Measurements from ENCODE around the gene PPP2R3A.

Gene PPP2R3A

DNA sequence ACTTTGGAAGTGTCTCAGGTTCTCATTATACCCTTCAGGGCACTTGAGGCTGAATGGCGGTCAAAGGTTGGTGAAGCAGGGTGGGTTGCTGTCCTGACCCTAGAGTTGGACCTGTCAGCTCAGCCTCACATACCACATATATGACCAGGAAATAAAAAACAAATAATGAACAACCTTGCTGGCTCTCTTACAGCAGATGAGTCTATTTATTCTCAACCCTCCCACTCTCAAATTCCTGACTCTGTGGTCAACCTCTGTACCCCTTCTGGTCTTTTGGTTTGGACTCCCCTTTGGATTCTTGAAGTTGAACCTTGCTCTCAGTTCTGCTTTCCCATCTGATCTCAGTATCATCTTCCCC is 16.9 kb downstream of the PPP2R3A start:
- H3K27ac ChIP-seq = no peak overlapping the region
- H3K36me3 ChIP-seq = no peaks in the 10 kb centered on the region
- H3K9me3 ChIP-seq = no peaks in the 10 kb centered on the region
- TF ChIP-seq, protein P1, sequence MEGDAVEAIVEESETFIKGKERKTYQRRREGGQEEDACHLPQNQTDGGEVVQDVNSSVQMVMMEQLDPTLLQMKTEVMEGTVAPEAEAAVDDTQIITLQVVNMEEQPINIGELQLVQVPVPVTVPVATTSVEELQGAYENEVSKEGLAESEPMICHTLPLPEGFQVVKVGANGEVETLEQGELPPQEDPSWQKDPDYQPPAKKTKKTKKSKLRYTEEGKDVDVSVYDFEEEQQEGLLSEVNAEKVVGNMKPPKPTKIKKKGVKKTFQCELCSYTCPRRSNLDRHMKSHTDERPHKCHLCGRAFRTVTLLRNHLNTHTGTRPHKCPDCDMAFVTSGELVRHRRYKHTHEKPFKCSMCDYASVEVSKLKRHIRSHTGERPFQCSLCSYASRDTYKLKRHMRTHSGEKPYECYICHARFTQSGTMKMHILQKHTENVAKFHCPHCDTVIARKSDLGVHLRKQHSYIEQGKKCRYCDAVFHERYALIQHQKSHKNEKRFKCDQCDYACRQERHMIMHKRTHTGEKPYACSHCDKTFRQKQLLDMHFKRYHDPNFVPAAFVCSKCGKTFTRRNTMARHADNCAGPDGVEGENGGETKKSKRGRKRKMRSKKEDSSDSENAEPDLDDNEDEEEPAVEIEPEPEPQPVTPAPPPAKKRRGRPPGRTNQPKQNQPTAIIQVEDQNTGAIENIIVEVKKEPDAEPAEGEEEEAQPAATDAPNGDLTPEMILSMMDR (IDR thresholded peaks at IDR 0.05) = no peak
- no peaks in the 10 kb centered on the region for H3K4me1 ChIP-seq (ENCODE audit: control insufficient read depth in 1 of 2, insufficient read depth in 1 of 2, low read depth in 1 of 2, low read length in 1 of 2)
- H3K4me3 ChIP-seq (ENCODE audit: low read depth in 1 of 2, low read length in 1 of 2) = no peak overlapping the region
- no peaks in the 10 kb centered on the region for H3K27me3 ChIP-seq

DNA sequence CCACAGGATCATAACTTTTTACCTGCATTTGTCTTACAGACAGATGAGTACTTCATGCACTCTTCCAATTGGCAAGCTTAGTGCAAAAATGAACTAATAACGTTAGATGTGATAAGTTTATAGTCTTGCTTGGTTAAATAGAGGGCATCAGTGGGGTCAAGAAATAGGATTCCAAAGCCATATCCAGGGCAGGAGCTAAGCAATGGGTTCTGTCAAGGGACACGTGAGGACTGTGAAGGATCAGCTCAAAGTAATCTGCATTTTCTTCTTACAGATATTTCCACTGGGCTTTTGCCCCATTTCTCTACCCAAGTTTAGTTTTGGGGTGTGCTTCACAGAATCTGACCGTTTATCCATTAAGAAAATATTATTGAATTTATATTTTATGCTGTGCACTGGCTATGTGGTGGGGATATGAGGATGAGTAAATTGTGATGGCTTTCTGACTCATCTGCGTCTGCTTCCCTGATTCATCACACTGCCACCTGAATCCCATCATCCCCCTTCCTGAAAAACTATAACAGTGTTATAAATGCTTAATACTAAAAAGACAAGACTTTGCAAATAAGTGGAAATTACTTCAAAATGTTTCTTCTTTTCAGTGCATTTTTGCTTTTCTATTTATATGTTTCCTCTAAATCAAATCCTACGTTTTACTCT is 17.5 kb downstream of the PPP2R3A start:
- Histone ChIP-seq H3K4me3 (ENCODE audit: low read depth in 1 of 2, low read length in 1 of 2) (no peak overlapping the region), H3K27me3 (no peaks in the 10 kb centered on the region), H3K4me1 (ENCODE audit: control insufficient read depth in 1 of 2, insufficient read depth in 1 of 2, low read depth in 1 of 2, low read length in 1 of 2) (no peaks in the 10 kb centered on the region)

DNA sequence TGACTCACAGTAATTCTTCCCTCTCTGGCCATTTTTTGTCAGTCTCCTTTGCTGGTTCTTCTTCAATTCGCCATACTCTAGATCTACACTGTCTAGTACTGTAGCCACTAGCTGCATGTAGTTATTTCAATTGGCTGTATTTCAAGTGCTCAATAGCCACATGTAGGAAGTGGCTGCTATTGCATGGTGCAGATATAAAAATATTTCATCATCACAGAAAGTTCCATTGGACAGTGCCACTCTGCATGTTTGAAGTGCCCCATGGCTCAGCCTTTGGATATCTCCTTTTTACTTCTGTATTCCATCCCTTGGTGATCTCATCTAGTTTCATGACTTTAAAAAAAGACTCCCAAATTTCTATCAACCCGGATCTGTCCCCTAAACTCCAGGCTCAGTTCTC is 22.1 kb downstream of the PPP2R3A start:
- no peaks in the 10 kb centered on the region for H3K27me3 ChIP-seq
- no peak overlapping the region for H3K27ac ChIP-seq
- H3K9me3 ChIP-seq = no peaks in the 10 kb centered on the region
- H3K4me1 ChIP-seq (ENCODE audit: control insufficient read depth in 1 of 2, insufficient read depth in 1 of 2, low read depth in 1 of 2, low read length in 1 of 2) = no peaks in the 10 kb centered on the region
- TF ChIP-seq, protein P1 (IDR thresholded peaks at IDR 0.05) = no peak
- no peak overlapping the region for H3K4me3 ChIP-seq (ENCODE audit: low read depth in 1 of 2, low read length in 1 of 2)
- H3K36me3 ChIP-seq = no peaks in the 10 kb centered on the region

More for the DNA sequence above, 17.5 kb downstream of the PPP2R3A start:
- Histone ChIP-seq H3K9me3 (no peaks in the 10 kb centered on the region), H3K27ac (no peak overlapping the region), H3K36me3 (no peaks in the 10 kb centered on the region)
- TF ChIP-seq, protein P1 (IDR thresholded peaks at IDR 0.05) = no peak

DNA sequence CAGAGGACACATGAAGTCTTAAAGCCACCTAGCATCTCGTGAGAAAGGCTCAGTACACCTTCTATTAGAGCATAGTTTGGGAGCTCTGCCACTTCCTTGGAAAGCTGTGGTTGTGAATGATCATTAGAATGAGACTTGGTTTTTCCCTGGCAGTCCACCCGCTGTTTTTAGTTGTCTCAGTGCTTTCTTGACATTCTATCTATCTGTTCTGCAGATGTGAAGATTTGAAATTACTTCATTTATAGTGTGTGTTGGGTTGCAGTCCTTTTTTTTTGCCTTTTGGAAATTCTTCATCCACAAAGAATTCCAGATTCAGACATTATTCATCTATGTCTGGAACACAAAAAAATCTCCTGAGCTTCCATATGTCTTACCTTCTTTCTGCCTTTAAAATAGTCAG is 23.7 kb downstream of the PPP2R3A start:
- Histone ChIP-seq H3K4me3 (ENCODE audit: low read depth in 1 of 2, low read length in 1 of 2) (no peak overlapping the region), H3K9me3 (no peaks in the 10 kb centered on the region), H3K36me3 (no peaks in the 10 kb centered on the region), H3K27ac (no peak overlapping the region), H3K4me1 (ENCODE audit: control insufficient read depth in 1 of 2, insufficient read depth in 1 of 2, low read depth in 1 of 2, low read length in 1 of 2) (no peaks in the 10 kb centered on the region), H3K27me3 (no peaks in the 10 kb centered on the region)
- TF ChIP-seq, protein P1 (IDR thresholded peaks at IDR 0.05) = no peak

DNA sequence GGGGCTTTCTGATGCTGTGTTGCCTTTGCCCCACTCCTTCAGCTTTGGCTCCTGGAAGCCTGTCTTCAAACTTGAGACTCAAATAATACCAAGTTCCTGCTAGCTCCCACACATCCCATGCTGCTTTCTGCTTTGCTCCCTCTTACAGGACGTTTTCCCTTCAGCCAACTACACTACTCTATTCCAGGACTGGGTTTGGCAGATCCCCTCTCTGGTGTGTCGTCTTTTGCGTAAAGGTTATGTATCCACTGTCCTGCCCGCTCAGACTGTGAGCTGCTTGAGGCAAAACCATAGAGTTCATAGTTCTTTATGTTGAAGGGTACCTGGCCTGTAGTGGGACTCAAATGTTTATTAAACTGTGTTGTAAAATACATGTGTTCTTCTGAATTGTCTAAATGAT is 25.4 kb downstream of the PPP2R3A start:
- H3K4me1 ChIP-seq (ENCODE audit: control insufficient read depth in 1 of 2, insufficient read depth in 1 of 2, low read depth in 1 of 2, low read length in 1 of 2) = no peaks in the 10 kb centered on the region
- no peak overlapping the region for H3K27ac ChIP-seq
- no peak overlapping the region for H3K4me3 ChIP-seq (ENCODE audit: low read depth in 1 of 2, low read length in 1 of 2)
- TF ChIP-seq, protein P1 (IDR thresholded peaks at IDR 0.05) = no peak
- H3K36me3 ChIP-seq = no peaks in the 10 kb centered on the region
- H3K9me3 ChIP-seq = no peaks in the 10 kb centered on the region
- no peaks in the 10 kb centered on the region for H3K27me3 ChIP-seq
